ENCODE measurements around the gene S100A9.
"Not testable (repeated sequence)": the region's sequence is repeated elsewhere in the genome, so short reads cannot be mapped to it uniquely, and the experiment has no call there.

Gene S100A9

DNA sequence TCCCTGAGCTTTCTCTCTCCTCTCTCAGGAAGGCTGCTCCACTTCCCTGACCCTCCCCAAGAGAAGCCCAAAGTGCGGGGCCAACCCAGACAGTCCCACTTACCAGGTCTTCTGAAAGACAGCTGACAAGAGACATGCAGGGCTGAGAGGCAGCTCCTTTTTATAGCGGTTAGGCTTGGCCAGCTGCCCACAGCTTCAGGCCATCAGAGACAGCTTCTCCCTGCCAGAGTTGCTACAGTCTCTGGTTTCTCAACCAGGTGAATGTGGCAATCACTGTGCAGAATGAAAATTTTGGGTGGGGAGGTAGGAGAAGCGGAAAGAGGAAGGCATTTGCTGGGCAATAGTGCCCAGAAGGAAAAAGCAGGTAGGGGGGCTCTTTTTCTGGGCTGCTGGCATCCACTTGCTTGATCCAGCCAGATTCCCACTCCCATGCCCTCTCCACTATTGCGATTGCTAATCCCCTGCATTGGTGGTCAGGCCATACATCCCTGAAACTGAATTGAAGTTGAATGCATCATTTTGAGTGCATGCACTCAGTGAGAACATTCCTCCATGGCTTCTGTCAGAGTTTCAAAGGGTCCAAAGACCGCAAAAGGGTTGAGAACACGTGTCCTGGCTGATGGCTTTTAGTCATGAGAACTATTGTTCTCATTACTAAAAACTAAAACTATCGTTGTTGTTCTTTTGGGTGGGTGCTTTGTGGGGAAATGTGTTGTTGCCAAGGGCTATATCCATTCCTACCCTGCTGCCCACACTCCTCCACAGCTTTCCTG, 33.5 kb downstream of the S100A9 start, which contains the start of gene S100A8:
TSS of gene S100A8 (minus strand) at position 136 of the 773 bp plus-strand sequence. CDS start 538 bp downstream, outside the sequence.
- peak; percentile 67 for DNase-seq

- no peak for DNase-seq
Measured at GRCh38 chr1:153392258-153392657, 34.6 kb downstream of the S100A9 start.

DNA sequence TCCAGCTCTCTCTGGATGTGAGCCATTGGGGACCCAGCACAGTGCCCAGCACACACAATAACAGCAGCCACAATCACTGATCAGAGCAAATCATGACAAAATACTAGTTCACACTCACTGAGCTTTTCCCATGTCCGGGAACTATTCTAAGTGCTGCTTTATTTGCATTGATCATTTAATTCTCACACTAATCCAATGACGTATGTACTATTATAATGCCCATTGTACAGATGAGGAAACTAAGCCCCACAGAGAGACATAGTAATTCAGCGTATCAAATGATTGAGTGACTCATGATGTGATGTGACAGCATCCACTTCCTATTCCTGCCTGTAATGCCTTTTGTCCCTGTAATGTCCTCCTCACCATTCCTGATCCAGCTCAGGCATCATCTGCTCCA, 35.2 kb downstream of the S100A9 start:
- no peak for DNase-seq

DNA sequence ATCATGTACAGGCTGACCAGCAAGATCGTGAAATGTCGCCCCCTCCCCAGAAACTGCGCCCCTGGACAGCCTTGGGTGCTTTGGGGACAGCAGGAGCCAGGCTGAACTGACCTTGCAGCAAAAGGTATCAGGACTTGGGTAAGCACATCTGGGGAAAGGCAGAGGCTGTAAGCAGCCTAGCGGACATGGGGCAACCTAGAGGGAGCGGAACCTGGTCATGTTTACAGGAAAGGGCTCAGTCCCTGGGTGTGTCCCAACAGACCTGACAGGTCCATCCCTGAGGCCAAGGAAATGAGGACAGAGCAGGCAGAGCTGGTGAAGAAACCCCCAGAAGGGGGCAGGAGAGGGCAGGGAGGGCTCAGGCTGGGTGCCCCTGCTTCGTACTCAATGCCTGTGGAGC, 36.3 kb downstream of the S100A9 start:
- peak; percentile 31 for DNase-seq

GRCh38 chr1:153394391-153394790, 36.7 kb downstream of the S100A9 start:
- DNase-seq = no peak

GRCh38 chr1:153395136-153395685, 37.6 kb downstream of the S100A9 start:
- DNase-seq = no peak

DNA sequence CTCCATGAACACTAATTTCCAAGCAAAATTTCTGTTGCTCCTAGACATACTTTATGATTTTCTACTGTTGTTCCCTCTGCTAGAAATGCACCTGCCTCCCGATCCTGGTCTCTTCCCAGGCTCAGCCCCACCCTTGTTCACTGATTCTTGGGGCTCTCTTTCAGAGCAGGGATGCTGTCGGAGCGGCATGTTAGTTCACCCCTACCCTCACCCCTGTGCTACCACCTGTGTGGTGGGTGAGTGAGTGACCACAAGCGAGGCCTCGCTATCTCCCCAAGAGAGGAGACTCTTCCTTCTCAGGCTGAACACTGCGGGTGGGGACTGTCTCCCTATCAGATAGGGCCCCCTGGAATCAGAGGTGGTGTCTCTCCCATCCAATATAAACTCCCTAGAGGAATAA, 38.1 kb downstream of the S100A9 start:
- DNase-seq = no peak

DNA sequence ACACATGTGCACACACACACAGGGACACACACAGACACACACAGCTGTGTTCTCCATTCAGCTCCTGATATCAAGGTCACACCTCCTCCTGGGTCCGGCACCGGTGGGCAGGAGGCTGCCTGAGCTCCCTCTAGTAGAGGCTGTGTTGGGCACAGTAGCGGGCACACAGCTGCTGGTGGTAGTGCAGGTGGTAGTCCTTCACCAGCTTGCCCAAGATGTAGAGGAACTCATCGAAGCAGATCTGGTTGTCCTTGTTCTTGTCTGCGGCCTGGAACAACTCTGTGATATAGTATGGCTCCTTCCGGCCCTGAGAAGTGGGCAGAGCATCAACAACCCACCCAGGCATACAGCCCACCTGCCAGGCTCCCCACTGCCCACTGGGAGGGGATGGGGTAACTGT, 38.8 kb downstream of the S100A9 start:
- DNase-seq = no peak

- DNase-seq = no peak
Measured at GRCh38 chr1:153397051-153397923, 39.6 kb downstream of the S100A9 start.

GRCh38 chr1:153397924-153398651, 40.4 kb downstream of the S100A9 start:
- no peak for DNase-seq

- no peak for DNase-seq
Measured at GRCh38 chr1:153399401-153400055, 41.9 kb downstream of the S100A9 start.

DNA sequence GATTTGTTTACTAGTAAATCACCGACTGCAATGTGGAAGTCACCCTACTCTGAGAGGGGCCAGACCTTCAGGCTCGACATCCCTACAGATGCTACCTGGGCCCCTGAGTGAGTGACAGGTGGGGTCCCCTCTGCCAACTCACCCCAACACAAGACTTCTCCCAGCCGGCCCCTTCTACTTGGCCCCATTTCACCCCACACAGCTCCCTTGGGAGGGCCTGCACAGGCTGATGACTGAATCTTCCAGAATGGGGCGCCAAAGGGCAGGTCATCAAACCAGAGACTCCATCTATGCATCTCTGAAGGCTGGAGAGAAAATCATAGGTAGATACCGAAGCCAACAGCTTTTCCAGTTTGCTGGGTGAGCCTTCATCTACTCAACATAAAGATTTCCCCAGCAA, 42.6 kb downstream of the S100A9 start:
- DNase-seq = no peak

DNA sequence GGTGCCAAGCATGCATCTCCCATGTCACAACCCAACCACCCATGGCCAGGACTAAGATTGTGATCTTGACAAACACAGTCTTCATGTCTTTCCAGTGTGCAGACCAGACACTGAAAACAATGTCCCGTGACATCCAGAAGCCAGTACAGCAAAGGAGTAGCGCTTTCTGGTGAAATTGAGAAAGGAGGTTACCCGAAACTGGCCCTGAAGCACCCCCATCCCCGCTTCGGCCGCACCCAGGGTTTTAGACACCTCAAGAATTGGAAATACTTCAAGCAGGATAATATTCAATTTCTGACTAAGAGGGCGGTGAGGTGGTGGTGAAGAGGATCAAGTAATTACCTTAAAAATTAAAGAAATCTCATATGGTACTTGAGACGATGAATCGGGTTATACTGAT, 43.8 kb downstream of the S100A9 start:
- no peak for DNase-seq

DNA sequence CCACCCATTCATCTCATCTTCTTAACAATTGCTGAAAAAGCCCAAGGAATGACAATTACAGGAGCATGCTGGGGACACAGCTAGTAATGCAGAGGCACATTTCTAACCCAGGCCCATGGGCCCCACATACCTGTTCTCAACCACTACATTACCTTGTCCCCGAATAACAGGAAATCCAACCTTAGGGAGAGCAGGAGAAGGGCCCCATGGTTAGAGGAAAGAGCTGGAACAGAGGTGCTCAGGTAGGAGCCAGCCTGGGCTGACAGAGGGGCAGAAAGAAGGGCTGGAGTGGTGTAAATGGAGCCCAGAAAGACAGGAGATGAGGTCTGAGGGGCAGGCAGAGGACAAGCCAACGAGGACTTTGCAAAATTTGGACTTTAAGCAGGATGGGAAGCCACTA, 44.6 kb downstream of the S100A9 start:
- no peak for DNase-seq

GRCh38 chr1:153403421-153404085, 45.9 kb downstream of the S100A9 start:
- no peak for DNase-seq

DNA sequence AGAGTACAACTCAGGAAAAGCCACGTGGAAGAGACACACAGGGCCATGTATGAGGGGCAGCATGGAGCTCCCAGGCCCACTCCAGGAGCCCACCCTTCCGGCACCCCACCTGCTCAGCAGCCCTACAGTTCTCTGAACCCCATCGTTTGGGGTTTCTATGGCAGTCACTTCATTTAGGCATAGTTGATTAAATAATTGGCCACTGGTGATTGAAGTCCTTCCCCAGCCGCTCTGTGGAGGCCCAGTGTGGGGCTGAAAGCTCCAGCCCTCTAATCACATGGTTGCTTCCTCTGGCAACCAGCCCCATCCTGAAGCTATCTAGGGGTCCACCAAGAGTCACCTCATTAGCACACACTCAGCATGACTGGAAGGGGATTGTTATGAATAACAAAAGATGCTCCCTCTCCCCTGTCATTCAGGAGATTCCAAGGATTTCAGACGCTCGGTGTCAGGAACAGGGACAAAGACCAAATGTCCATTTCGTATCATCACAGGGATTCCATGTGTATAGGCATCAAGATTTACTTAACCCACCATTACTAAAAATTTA, 46.5 kb downstream of the S100A9 start:
- no peak for DNase-seq

DNA sequence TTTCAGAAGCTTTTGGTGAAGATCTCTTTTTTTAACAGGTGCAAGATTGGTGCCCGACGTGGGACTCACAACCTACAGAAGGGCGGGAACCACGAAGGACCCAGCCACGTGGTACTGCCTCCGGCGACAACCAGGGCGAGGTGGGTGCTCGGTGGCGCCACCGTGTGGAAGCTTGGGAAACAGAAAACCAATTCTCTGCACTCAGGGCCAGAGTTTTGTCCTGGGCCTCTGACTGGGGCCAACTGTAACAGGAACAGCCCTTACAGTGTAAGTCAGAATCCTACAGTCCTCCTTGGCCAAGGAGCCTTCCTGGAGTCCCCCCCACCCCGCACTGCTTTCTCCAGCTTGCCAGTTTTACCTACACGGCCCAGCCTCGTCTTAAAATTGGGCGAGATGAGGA, 47.1 kb downstream of the S100A9 start:
- DNase-seq = peak; percentile 31

GRCh38 chr1:153405825-153406599, 48.4 kb downstream of the S100A9 start:
- not testable (repeated sequence) for DNase-seq

DNA sequence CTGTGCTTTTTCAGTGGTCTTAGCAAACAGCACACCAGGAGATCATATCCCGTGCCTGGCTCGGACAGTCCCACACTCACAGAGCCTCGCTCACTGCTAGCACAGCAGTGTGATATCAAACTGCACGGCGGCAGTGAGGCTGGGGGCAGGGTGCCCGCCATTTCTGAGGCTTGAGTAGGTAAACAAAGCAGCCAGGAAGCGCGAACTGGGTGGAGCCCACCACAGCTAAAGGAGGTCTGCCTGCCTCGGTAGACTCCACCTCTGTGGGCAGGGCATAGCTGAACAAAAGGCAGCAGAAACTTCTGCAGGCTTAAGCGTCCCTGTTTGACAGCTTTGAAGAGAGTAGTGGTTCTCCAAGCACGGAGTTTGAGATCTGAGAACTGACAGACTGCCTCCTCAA, 49.6 kb downstream of the S100A9 start:
- DNase-seq = not testable (repeated sequence)

Measured in femur (tissue), 1 donor.